Thoracic aorta (tissue), 2 donors: ENCODE results near the gene SNRK. TPM values are rescaled to one million over a fixed set of nuclear protein-coding genes. Genes with fewer than 3 reads are reported as not detected.

Experiments
- ATAC-seq: fragments of 150-250 bp; one replicate; pipeline ENCODE4 v1.8.0; 2017; ENCODE audit warnings: low read depth; ENCODE audit not compliant: insufficient number of reproducible peaks, low FRiP score
- DNase-seq: peaks from one replicate; pipeline ENCODE4 v3.0.0-alpha.2; 2020; ENCODE audit warnings: low spot score
- H3K27ac ChIP-seq, 2 donors: fragments of 200-600 bp; sonication (generic); 1 replicate in 1 of 2; 2 replicates in 1 of 2; pipeline ENCODE4 v1.5.1; 2016; ENCODE audit warnings: mild to moderate bottlenecking in 2 of 2, moderate library complexity in 2 of 2
- H3K27me3 ChIP-seq: fragments of 200-600 bp; sonication (generic); replicated peaks from 2 replicates; pipeline ENCODE4 v1.6.0; 2016; ENCODE audit warnings: mild to moderate bottlenecking; ENCODE audit not compliant: insufficient read depth
- H3K36me3 ChIP-seq: fragments of 200-600 bp; sonication (generic); one replicate; pipeline ENCODE4 v1.5.1; 2016
- H3K4me1 ChIP-seq, 2 donors: fragments of 200-600 bp; sonication (generic); 1 replicate in 1 of 2; 2 replicates in 1 of 2; pipeline versions ENCODE4 v1.5.1 to v1.6.0; 2016; ENCODE audit warnings: low read depth in 2 of 2, mild to moderate bottlenecking in 1 of 2; ENCODE audit not compliant: control insufficient read depth in 1 of 2
- H3K4me3 ChIP-seq: fragments of 200-600 bp; sonication (generic); 2 replicates; pipeline ENCODE4 v1.5.1; 2016; ENCODE audit warnings: mild to moderate bottlenecking
- H3K9me3 ChIP-seq: fragments of 200-600 bp; sonication (generic); 2 replicates; pipeline ENCODE4 v1.5.1; 2016
- CTCF ChIP-seq: fragments of 200-600 bp; sonication (generic); IDR thresholded peaks from one replicate; pipeline ENCODE4 v1.5.1; 2019; ENCODE audit warnings: antibody characterized with exemption
- total RNA-seq, 2 donors: library from RNA; depleted of rRNA; stranded (reverse); fragments of >200 nt; gene quantifications; one replicate each; pipeline versions ENCODE4 v1.1.0 to v1.2.3, GENCODE V29; 2016

The SNRK gene
- total RNA-seq, 2 donors from 2014 or later = 26.5 to 82.6 TPM

- H3K36me3 ChIP-seq = no peaks in the 10 kb centered on the region
- H3K4me1 ChIP-seq = peaks cover 5% of the 10 kb centered on the region in 2 donors
- DNase-seq (no peak), ATAC-seq (no peak)
- no peak overlapping the region for H3K4me3 ChIP-seq
- no peak for TF ChIP-seq CTCF
- no peaks in the 10 kb centered on the region for H3K27me3 ChIP-seq
- H3K27ac ChIP-seq = no peak overlapping the region
- no peaks in the 10 kb centered on the region for H3K9me3 ChIP-seq
These were observed 33.5 kb downstream of the SNRK start for GRCh38 chr3:43319794-43320193.

GRCh38 chr3:43320288-43320687 is 33.9 kb downstream of the SNRK start:
- no peaks in the 10 kb centered on the region for H3K27me3 ChIP-seq
- ATAC-seq = no peak
- no peak overlapping the region for H3K27ac ChIP-seq
- no peak for TF ChIP-seq CTCF
- no peak overlapping the region for H3K4me3 ChIP-seq
- no peaks in the 10 kb centered on the region for H3K36me3 ChIP-seq
- peaks cover 5 to 9% of the 10 kb centered on the region in 2 donors for H3K4me1 ChIP-seq
- no peaks in the 10 kb centered on the region for H3K9me3 ChIP-seq
- no peak for DNase-seq

GRCh38 chr3:43323541-43323940 is 37.2 kb downstream of the SNRK start:
- no peak overlapping the region for H3K27ac ChIP-seq
- no peak overlapping the region for H3K4me3 ChIP-seq
- TF ChIP-seq CTCF = no peak
- peaks cover 27 to 28% of the 10 kb centered on the region in 2 donors for H3K4me1 ChIP-seq
- ATAC-seq (no peak), DNase-seq (no peak)
- H3K36me3 ChIP-seq = no peaks in the 10 kb centered on the region
- no peaks in the 10 kb centered on the region for H3K9me3 ChIP-seq
- no peaks in the 10 kb centered on the region for H3K27me3 ChIP-seq

- peak overlapping the region in 1 of 2 donors; percentile 12 for H3K27ac ChIP-seq
- no peaks in the 10 kb centered on the region for H3K27me3 ChIP-seq
- no peak for TF ChIP-seq CTCF
- peak overlapping the region; percentile 8 for H3K4me3 ChIP-seq
- H3K9me3 ChIP-seq = no peaks in the 10 kb centered on the region
- H3K4me1 ChIP-seq = peaks cover 27 to 32% of the 10 kb centered on the region in 2 donors
- no peaks in the 10 kb centered on the region for H3K36me3 ChIP-seq
- DNase-seq = no peak
- no peak for ATAC-seq
These were observed 40.7 kb downstream of the SNRK start for GRCh38 chr3:43326891-43327581.

GRCh38 chr3:43327582-43327979 is 41.2 kb downstream of the SNRK start:
- H3K4me3 ChIP-seq = no peak overlapping the region
- H3K9me3 ChIP-seq = no peaks in the 10 kb centered on the region
- no peaks in the 10 kb centered on the region for H3K27me3 ChIP-seq
- no peak for ATAC-seq
- no peak for TF ChIP-seq CTCF
- peak overlapping the region in 1 of 2 donors; percentile 12 for H3K27ac ChIP-seq
- H3K36me3 ChIP-seq = no peaks in the 10 kb centered on the region
- H3K4me1 ChIP-seq = peaks cover 27 to 32% of the 10 kb centered on the region in 2 donors
- no peak for DNase-seq
